Calu3 (cell line): ENCODE measurements around the gene WNK2. TPM values are rescaled to one million over a fixed set of nuclear protein-coding genes. Genes with fewer than 3 reads are reported as not detected.

Experiments
- BruUV-seq: library from RNA; stranded (reverse); fragments of 400-500 nt; replicated peaks from 2 replicates; lab custom pipeline; 2021; lab: Mats Ljungman, UMichigan
- CTCF ChIA-PET: fragments of 300-600 bp; sonication (Branson Sonifier 250); formaldehyde crosslinking; loops from one replicate; lab custom pipeline; 2022; ENCODE audit warnings: antibody characterized with exemption; lab: Charles Lee
- DNase-seq: peaks from one replicate; pipeline ENCODE4 v3.0.0; 2022
- H3K27ac Mint-ChIP-seq: one replicate; pipeline ENCODE4 v1.8.0; 2022; ENCODE audit warnings: mixed read lengths; ENCODE audit not compliant: unreplicated experiment
- H3K27me3 Mint-ChIP-seq: one replicate; pipeline ENCODE4 v1.8.0; 2022; ENCODE audit warnings: mixed read lengths; ENCODE audit not compliant: unreplicated experiment
- H3K36me3 Mint-ChIP-seq: one replicate; pipeline ENCODE4 v1.8.0; 2022; ENCODE audit warnings: mild to moderate bottlenecking, moderate library complexity, mixed read lengths; ENCODE audit not compliant: insufficient read depth, unreplicated experiment
- H3K4me1 Mint-ChIP-seq: one replicate; pipeline ENCODE4 v1.8.0; 2022; ENCODE audit warnings: mild to moderate bottlenecking, low read depth, mixed read lengths; ENCODE audit not compliant: unreplicated experiment
- H3K4me3 Mint-ChIP-seq: one replicate; pipeline ENCODE4 v1.8.0; 2022; ENCODE audit warnings: mild to moderate bottlenecking, low read depth, moderate library complexity, mixed read lengths; ENCODE audit not compliant: unreplicated experiment
- H3K9me3 Mint-ChIP-seq: one replicate; pipeline ENCODE4 v1.8.0; 2022; ENCODE audit warnings: low read depth, mixed read lengths; ENCODE audit not compliant: unreplicated experiment
- intact Hi-C: fragments of 100-400 bp; cut with micrococcal nuclease; formaldehyde crosslinking; loops from one replicate; pipeline ENCODE4 v1.10.0; 2022; ENCODE audit not compliant: unreplicated experiment
- total RNA-seq: library from RNA; stranded (reverse); gene quantifications from 2 replicates; pipeline ENCODE4 v1.2.3, GENCODE V29; 2022
- TF ChIP-seq, protein P1 (sequence below): fragments of 200-600 bp; IDR thresholded peaks from one replicate; pipeline ENCODE4 v1.8.0; 2022; ENCODE audit warnings: antibody characterized with exemption; ENCODE audit not compliant: unreplicated experiment

Gene WNK2
- total RNA-seq, 1 experiment from 2014 or later = 85.7 TPM

DNA sequence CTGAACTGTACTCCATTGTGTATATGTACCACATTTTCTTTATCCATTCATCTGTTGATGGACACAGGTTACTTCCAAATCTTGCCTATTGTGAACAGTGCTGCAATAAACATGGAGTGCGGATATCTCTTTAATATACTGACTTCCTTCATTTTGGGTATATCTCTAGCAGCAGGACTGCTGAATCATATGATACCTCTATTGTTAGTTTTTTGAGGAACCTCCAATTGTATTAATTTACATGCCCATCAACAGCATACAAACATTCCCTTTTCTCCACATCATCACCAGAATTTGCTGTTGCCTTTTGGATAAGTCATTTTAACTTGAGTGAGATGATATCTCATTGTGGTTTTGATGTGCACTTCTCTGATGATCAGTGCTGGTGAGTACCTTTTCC, 185.7 kb downstream of the WNK2 start:
- TF ChIP-seq, protein P1, sequence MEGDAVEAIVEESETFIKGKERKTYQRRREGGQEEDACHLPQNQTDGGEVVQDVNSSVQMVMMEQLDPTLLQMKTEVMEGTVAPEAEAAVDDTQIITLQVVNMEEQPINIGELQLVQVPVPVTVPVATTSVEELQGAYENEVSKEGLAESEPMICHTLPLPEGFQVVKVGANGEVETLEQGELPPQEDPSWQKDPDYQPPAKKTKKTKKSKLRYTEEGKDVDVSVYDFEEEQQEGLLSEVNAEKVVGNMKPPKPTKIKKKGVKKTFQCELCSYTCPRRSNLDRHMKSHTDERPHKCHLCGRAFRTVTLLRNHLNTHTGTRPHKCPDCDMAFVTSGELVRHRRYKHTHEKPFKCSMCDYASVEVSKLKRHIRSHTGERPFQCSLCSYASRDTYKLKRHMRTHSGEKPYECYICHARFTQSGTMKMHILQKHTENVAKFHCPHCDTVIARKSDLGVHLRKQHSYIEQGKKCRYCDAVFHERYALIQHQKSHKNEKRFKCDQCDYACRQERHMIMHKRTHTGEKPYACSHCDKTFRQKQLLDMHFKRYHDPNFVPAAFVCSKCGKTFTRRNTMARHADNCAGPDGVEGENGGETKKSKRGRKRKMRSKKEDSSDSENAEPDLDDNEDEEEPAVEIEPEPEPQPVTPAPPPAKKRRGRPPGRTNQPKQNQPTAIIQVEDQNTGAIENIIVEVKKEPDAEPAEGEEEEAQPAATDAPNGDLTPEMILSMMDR = no peak
- no peak overlapping the region for H3K4me3 Mint-ChIP-seq
- H3K27me3 Mint-ChIP-seq = peaks cover 29% of the 10 kb centered on the region
- DNase-seq = no peak
- no peaks in the 10 kb centered on the region for H3K4me1 Mint-ChIP-seq
- H3K36me3 Mint-ChIP-seq = no peaks in the 10 kb centered on the region
- CTCF ChIA-PET = no interaction called here
- intact Hi-C loops = no loop called here
- no peak overlapping the region for H3K27ac Mint-ChIP-seq
- no TSS peak for BruUV-seq
- H3K9me3 Mint-ChIP-seq = peaks cover 3% of the 10 kb centered on the region

Other genes with a start within 250 kb of the WNK2 start
- gene FGD3, start 236.6 kb upstream of the WNK2 start, total RNA-seq = 3.1 and 4.5 TPM in 2 replicates
- gene SUSD3, start 125.4 kb upstream of the WNK2 start, total RNA-seq = 0.69 and 1.3 TPM in 2 replicates
- gene CARD19, start 87.9 kb upstream of the WNK2 start, total RNA-seq = 26.1 and 26.4 TPM in 2 replicates
- gene NINJ1, start 49.9 kb upstream of the WNK2 start, total RNA-seq = 12.6 and 15.2 TPM in 2 replicates